GM18951 (cell line): ENCODE results near the gene NFKB1.
"Not testable (repeated sequence)": the region's sequence is repeated elsewhere in the genome, so short reads cannot be mapped to it uniquely, and the experiment has no call there.

Experiments used
- POLR2A ChIP-seq: IDR thresholded peaks from 4 replicates; pipeline ENCODE4 v1.6.1; 2011; ENCODE audit warnings: mild to moderate bottlenecking; ENCODE audit not compliant: insufficient read length, insufficient read depth; ENCODE audit errors: extremely low read depth
- in situ Hi-C: fragments of 300-500 bp; cut with MboI; formaldehyde crosslinking; loops from one replicate; pipeline ENCODE4 v1.12.0; 2022; ENCODE audit warnings: low sequenced_read_pairs, mixed read lengths, inconsistent platforms; ENCODE audit not compliant: unreplicated experiment

NFKB1 gene

GRCh38 chr4:102610476-102610875, 109.3 kb downstream of the NFKB1 start:
- in situ Hi-C loops = no loop called here
- no peak for TF ChIP-seq POLR2A

- in situ Hi-C loops = no loop called here
- no peak for TF ChIP-seq POLR2A
These were observed 111.1 kb downstream of the NFKB1 start for GRCh38 chr4:102612210-102612609.

GRCh38 chr4:102612824-102613366, 111.7 kb downstream of the NFKB1 start:
- in situ Hi-C loops = no loop called here
- TF ChIP-seq POLR2A = no peak

- TF ChIP-seq POLR2A = no peak
- in situ Hi-C loops = no loop called here
These were observed 113.6 kb downstream of the NFKB1 start for GRCh38 chr4:102614801-102615200.

- in situ Hi-C loops = no loop called here
- no peak for TF ChIP-seq POLR2A
These were observed 115.5 kb downstream of the NFKB1 start for GRCh38 chr4:102616636-102617035.

GRCh38 chr4:102619021-102619420, 117.9 kb downstream of the NFKB1 start:
- in situ Hi-C loops = not testable (repeated sequence)

- in situ Hi-C loops = loop anchor here (10.0 kb wide), 3 partner anchors 175 to 485 kb away; no protein-coding TSS in a partner anchor
These were observed 118.8 kb downstream of the NFKB1 start for GRCh38 chr4:102619776-102620631.

GRCh38 chr4:102620697-102621497, 119.7 kb downstream of the NFKB1 start:
- in situ Hi-C loops = loop anchor here (10.0 kb wide), 3 partner anchors 176 to 484 kb away; no protein-coding TSS in a partner anchor
- no peak for TF ChIP-seq POLR2A

GRCh38 chr4:102623622-102624021, 122.5 kb downstream of the NFKB1 start:
- no peak for TF ChIP-seq POLR2A
- in situ Hi-C loops = loop anchor here (10.0 kb wide), 3 partner anchors 179 to 481 kb away; no protein-coding TSS in a partner anchor

GRCh38 chr4:102624505-102624904, 123.3 kb downstream of the NFKB1 start:
- TF ChIP-seq POLR2A = no peak
- in situ Hi-C loops = loop anchor here (10.0 kb wide), 3 partner anchors 180 to 480 kb away; no protein-coding TSS in a partner anchor

- no peak for TF ChIP-seq POLR2A
- in situ Hi-C loops = loop anchor here (10.0 kb wide), 3 partner anchors 181 to 479 kb away; no protein-coding TSS in a partner anchor
These were observed 124.2 kb downstream of the NFKB1 start for GRCh38 chr4:102625232-102625930.

GRCh38 chr4:102627831-102628523, 126.8 kb downstream of the NFKB1 start:
- in situ Hi-C loops = loop anchor here (10.0 kb wide), 3 partner anchors 183 to 477 kb away; no protein-coding TSS in a partner anchor
- no peak for TF ChIP-seq POLR2A

GRCh38 chr4:102629673-102630072, 128.5 kb downstream of the NFKB1 start:
- no peak for TF ChIP-seq POLR2A
- in situ Hi-C loops = loop anchor here (10.0 kb wide), 3 partner anchors 185 to 475 kb away; no protein-coding TSS in a partner anchor
